GM21390 (cell line): ENCODE data around the gene KIF7.
"Not testable (repeated sequence)": the region's sequence is repeated elsewhere in the genome, so short reads cannot be mapped to it uniquely, and the experiment has no call there.

ENCODE experiments used
- ATAC-seq: cut with Tn5 transposase; IDR thresholded peaks from one replicate; pipeline ENCODE4 v1.9.1; 2021; ENCODE audit not compliant: unreplicated experiment

Gene KIF7, protein sequence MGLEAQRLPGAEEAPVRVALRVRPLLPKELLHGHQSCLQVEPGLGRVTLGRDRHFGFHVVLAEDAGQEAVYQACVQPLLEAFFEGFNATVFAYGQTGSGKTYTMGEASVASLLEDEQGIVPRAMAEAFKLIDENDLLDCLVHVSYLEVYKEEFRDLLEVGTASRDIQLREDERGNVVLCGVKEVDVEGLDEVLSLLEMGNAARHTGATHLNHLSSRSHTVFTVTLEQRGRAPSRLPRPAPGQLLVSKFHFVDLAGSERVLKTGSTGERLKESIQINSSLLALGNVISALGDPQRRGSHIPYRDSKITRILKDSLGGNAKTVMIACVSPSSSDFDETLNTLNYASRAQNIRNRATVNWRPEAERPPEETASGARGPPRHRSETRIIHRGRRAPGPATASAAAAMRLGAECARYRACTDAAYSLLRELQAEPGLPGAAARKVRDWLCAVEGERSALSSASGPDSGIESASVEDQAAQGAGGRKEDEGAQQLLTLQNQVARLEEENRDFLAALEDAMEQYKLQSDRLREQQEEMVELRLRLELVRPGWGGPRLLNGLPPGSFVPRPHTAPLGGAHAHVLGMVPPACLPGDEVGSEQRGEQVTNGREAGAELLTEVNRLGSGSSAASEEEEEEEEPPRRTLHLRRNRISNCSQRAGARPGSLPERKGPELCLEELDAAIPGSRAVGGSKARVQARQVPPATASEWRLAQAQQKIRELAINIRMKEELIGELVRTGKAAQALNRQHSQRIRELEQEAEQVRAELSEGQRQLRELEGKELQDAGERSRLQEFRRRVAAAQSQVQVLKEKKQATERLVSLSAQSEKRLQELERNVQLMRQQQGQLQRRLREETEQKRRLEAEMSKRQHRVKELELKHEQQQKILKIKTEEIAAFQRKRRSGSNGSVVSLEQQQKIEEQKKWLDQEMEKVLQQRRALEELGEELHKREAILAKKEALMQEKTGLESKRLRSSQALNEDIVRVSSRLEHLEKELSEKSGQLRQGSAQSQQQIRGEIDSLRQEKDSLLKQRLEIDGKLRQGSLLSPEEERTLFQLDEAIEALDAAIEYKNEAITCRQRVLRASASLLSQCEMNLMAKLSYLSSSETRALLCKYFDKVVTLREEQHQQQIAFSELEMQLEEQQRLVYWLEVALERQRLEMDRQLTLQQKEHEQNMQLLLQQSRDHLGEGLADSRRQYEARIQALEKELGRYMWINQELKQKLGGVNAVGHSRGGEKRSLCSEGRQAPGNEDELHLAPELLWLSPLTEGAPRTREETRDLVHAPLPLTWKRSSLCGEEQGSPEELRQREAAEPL (N-terminal part only)

DNA sequence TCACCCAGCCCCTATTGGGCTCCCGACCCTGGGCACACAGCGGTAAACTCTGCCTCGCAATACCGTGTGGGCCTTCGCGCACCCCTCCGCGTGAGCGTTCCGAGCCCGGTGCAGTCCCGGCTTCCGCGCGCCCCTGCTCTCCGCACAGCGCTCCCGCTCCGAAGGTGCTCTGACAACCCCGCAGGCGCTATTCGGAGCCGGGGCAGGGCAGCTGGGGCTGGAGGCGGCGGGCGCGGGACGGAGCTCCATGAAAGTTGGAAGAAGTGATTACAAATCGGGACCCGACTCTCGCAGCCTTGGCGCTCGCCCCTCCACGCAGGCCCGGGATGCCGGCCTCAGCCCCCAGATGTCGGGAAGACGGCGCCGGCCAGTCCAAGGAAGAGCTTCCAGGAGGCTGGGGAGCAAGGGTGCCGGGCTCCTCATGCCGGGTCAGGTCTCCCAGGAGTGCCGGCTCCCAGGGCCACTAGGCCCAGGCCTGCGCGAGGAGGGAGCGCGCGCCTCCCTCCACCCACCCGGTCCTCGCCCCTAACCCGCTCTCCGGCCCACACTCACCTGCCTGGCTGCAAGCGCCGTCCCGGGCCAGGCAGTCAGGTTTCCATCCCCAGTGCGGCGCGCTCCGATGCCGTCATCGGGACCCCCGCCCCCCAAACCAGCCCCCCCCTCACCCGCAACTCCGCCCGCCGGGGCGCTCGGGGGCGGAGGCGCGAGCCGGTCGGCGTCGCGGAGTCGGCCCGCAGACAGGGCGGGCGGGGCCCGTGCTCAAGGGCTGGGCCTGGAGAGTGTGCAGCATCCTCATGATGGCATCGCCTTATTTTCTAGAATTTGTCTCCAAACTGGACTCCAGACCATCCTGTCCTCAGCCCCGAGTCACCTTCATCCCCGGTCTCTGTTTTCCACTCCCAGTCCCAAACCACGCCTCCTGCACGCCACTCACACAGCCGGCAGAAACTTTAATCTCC is at the start of gene KIF7:
TSS of gene KIF7 (minus strand) at position 621 of the 959 bp plus-strand sequence. CDS start 2,537 bp downstream, outside the sequence.
- ATAC-seq: no peak

DNA sequence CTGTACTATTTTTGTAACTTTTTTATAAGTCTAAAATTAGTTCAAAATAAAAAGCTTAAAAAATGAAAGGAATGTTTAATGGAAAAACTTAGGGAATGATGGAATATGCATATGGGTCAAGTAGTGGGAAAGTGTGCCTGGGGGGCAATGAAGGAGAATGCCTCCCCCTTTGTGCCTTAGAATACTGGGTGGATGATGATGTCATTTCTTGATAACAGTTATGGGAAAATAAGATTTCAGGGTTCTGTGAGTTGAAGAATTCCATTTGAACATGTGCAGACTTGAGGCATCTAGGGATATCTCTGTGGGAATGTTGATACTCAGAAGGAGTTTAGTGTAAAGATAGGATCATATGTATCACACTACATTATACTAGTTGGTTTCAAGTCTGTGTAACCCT is 49.1 kb upstream of the KIF7 start:
- ATAC-seq: no peak

GRCh38 chr15:89695198-89695597 is 39.9 kb upstream of the KIF7 start:
- ATAC-seq: no peak

- ATAC-seq: no peak
Measured at GRCh38 chr15:89693696-89694095, 38.4 kb upstream of the KIF7 start.

DNA sequence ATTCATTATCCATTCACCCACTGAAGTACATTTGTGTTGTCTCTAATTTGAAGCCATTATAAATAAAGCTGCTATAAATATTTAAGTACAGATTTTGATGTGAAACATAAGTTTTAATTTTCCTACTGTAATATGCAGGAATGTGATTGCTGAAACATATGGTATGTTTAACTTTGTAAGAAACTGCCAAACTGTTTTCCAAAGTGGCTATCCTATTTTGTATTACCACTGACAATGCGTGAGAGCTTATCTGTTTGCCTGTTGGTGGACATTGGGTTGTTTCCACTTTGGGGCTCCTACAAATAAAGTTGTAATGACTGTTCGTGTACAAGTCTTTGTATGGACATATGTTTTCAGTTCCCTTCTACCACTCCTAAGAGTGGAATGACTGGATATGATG is 37.8 kb upstream of the KIF7 start:
- ATAC-seq: no peak

GRCh38 chr15:89690276-89691218 is 35.3 kb upstream of the KIF7 start, which contains the start of the genes PEX11A and WDR93:
Gene PEX11A, minus strand, starts transcription at chr15:89690754. Its CDS starts 122 bp downstream, at chr15:89690632.
Gene WDR93, plus strand, starts transcription at chr15:89690811. Its CDS starts 10,936 bp downstream, at chr15:89701747.
- ATAC-seq: peak; percentile 95

DNA sequence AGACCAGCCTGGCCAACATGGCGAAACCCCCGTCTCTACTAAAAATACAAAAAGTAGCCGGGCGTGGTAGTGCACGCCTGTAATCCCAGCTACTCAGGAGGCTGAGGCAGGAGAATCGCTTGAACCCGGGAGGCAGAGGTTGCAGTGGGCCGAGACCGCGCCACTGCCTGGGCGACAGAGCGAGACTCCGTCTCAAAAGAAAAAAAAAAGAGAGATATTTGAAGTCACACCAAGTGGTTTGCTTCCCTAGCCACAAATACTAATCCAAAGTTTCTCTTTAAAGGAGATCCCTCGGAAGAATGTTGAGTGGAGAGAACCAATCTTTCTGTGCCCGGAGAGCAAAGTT is 34.6 kb upstream of the KIF7 start:
- ATAC-seq: not testable (repeated sequence)

DNA sequence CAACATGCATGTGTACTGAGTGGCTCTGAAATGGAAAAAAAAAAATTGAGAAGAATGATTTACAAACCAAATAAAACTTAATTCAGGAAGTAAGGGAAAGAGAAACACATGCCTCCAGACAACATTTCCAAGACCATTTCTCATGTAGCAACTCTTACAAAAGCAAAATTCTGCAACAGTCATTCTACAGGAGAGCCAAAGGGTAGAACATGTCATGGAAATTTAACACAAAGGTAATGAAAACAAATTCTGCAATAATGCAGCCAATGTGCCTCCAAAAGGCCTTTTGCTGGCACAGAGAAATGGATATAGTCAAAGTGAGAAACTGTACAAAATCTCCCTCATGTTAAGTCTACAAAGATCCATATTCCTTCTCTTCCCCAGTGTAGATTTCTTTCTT is 31.3 kb upstream of the KIF7 start:
- ATAC-seq: no peak

DNA sequence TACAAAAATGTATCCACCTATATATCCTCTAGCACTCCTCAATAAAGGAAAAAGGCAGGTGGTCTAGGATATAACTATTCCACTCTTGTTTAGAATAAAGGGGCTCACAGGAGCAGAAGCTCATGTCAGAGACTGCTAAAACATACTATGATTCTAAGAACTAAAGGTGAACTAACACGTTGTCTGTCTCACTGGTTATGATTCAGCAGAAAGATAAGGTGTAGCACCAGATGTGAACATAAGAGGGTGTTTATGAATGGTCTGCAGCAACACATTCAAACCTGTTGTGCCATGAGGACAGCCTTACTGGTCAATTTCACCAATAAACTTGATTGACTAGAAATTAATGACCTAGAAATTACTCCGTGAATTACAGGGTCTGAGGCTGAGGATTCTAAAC is 30.7 kb upstream of the KIF7 start:
- ATAC-seq: no peak

DNA sequence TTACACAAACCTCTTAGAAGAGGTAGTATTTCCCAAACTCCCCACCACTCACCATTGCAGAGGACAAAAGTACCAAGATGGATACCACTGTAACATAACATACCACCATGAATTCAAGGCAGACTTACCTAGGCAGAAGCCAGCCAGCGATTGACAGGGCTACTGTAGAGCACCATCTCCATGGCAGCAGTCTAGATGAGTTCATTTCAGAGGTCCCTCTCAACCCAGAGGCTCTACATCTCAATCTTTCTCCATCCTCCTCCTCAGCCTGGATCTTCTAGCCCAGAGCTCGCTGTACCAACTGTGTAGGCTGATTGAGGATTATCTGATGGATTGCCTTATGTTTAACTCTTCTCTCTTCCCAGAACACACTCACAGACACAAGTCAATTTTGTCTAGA is 25.9 kb upstream of the KIF7 start:
- ATAC-seq: no peak

- no peak for ATAC-seq
Measured at GRCh38 chr15:89680282-89680873, 25.1 kb upstream of the KIF7 start.

DNA sequence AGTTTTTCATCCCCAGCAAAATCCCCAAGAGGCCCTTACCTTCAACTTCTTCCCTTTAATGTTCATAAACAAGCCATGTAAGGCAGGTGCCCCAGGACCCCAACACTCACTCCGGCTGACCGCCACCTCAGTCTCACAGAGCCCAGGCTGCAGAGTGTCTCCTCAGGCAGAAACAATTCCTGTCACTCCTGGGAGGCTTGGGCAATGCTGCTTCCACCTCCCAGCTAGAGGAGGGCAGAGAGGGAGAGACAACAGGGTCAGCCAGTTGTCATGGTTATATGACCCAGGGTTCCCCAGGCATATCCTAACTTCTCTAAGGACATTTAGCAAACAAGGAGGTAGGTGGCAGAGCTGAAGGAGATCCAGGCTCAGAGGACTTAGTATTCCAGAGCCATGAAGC is 23.9 kb upstream of the KIF7 start, which contains the start of gene PLIN1:
TSS of gene PLIN1 (minus strand) at position 156 of the 400 bp plus-strand sequence. CDS start 1,878 bp downstream, outside the sequence.
- ATAC-seq: no peak

- ATAC-seq: no peak
Measured at GRCh38 chr15:89677381-89677780, 22.1 kb upstream of the KIF7 start.

- ATAC-seq: no peak
Measured at GRCh38 chr15:89675606-89676005, 20.3 kb upstream of the KIF7 start.

DNA sequence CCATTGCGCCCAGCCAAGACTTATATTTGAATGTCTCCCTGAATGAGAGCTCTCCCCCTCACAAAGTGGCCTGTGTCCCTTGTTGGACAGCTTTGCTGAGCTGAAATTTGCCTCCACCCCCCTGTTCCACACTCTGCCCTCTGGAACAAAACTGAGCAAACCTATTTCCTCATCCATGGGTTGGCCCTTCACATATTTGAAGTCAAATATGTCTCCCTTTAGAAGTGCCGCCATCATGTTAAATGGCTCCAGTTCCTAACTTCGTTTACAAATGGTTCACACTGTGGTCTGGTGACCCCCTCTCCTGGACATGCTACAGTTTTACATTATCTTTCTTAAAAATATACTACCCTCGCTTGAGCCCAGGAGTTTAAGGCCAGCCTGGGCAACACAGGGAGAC is 19.3 kb upstream of the KIF7 start:
- no peak for ATAC-seq

DNA sequence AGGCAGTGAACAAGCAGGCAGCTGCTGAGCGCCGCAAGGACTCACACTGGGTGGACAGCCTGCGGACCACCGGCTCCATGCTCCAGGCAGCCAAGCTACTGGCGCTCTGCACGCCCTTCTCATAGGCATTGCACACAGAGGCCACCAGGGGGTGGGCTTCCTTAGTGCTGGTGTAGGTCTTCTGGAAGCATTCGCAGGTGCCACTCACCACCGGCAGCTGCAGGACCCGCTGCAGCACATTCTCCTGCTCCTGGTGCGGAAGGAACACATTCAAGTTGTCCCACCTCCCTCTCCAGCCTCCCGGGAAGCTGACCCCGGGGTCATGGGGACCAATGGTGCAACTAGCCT is 17.9 kb upstream of the KIF7 start:
- no peak for ATAC-seq

DNA sequence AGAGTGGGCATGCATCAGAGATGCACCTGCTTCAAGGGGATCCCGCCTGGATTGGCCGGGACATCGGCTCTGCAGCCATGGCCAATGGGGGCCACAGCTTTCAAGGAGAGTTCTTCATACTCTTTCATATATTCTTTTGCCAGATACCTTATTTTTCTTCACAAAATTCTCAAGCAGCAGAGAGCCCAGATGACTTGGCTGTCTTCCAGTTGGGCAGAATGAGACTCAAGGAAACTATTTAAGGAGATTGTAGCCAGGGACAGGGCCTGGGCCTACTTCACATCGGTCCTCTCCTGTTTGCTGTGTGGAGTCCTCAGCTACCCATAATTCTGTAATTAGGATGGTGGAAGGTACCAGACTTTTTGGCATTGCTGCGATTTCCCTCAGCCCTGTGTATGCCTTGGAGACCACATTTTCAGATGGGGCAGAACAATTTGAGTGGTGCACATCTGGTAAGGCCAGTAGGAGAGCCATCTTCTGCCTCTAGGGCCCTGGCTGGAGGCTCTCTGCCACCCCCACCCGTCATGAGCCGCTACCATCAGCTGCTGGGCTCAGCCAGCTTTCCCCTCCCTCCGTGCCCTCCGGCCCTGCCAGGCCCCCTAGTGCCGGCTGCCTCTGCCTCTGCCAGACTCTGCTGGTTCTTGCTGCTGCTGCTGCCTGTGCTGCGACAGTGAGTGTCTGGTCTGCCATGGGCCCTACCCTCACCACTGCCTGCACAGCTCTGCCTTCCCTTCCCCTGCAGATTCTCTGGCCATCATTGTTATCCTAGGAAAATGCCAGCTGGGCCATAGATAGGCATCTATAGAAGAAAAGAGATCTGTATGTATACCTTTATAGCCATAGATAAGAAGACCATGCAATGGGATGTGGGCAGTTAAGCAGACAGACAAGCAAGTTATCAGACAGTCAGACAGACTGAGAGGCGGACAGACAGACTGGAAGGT is 17.2 kb upstream of the KIF7 start:
- ATAC-seq: no peak
